Gastrocnemius medialis (tissue), 4 donors: Measurements from ENCODE around the gene MAP9.

Experiments
- POLR2A ChIP-seq, 2 donors: fragments of 450-650 bp; IDR thresholded peaks; one replicate each; pipeline ENCODE4 v1.6.1; 2017; ENCODE audit warnings: antibody characterized with exemption in 2 of 2, mild to moderate bottlenecking in 2 of 2, moderate library complexity in 2 of 2
- TF ChIP-seq, protein P1 (sequence below), 5 experiments: fragments of 450-650 bp in 3 of 5; fragments of 200-600 bp in 2 of 5; sonication (generic) in 2 of 5; IDR thresholded peaks in 4 of 5; conservative IDR thresholded peaks in 1 of 5; 1 replicate in 4 of 5; 2 replicates in 1 of 5; pipeline ENCODE4 v1.5.1; 2016 to 2019; ENCODE audit warnings: antibody characterized with exemption in 5 of 5, mild to moderate bottlenecking in 3 of 5, moderate library complexity in 3 of 5

DNA sequence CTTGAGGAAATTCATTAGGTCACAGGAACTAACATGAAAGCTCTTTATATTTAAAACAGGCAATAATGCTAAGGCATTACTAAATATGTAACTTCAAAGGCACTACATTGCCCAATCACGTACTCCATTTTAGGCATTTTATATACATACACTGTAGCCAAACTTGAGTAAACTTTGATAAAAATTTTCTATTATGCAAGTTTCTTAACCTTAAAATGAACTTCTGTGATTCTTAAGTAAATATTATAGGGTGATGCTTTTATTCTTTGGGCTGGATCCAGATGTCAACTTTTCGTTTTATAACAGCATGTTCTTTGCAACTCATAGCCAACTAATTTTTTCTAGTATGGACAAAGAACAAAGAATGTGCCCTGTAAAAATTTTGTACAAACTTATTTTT lies 28.3 kb upstream of the MAP9 start:
- TF ChIP-seq POLR2A (IDR thresholded peaks at IDR 0.05), result no peak
- TF ChIP-seq, protein P1, sequence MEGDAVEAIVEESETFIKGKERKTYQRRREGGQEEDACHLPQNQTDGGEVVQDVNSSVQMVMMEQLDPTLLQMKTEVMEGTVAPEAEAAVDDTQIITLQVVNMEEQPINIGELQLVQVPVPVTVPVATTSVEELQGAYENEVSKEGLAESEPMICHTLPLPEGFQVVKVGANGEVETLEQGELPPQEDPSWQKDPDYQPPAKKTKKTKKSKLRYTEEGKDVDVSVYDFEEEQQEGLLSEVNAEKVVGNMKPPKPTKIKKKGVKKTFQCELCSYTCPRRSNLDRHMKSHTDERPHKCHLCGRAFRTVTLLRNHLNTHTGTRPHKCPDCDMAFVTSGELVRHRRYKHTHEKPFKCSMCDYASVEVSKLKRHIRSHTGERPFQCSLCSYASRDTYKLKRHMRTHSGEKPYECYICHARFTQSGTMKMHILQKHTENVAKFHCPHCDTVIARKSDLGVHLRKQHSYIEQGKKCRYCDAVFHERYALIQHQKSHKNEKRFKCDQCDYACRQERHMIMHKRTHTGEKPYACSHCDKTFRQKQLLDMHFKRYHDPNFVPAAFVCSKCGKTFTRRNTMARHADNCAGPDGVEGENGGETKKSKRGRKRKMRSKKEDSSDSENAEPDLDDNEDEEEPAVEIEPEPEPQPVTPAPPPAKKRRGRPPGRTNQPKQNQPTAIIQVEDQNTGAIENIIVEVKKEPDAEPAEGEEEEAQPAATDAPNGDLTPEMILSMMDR (IDR thresholded peaks at IDR 0.05 in 4 of 5, conservative IDR thresholded peaks at IDR 0.05 in 1 of 5), result no peak
